Smooth muscle cell (in vitro differentiated cells): ENCODE results near the gene DPRX. TPM values are rescaled to one million over a fixed set of nuclear protein-coding genes. Genes with fewer than 3 reads are reported as not detected.

Source experiments
- DNase-seq: peaks from one replicate; lab custom pipeline; 2025; ENCODE audit not compliant: unreplicated experiment; lab: John Stamatoyannopoulos, UW
- H2AFZ ChIP-seq: fragments of 200-600 bp; sonication (generic); 2 replicates; pipeline ENCODE4 v1.6.0; 2016; ENCODE audit warnings: antibody characterized with exemption, low read depth, mild to moderate bottlenecking
- H3F3A ChIP-seq: fragments of 200-600 bp; sonication (generic); 2 replicates; pipeline ENCODE4 v1.6.0; 2017; ENCODE audit warnings: antibody characterized with exemption, low read depth
- H3K27ac ChIP-seq: fragments of 200-600 bp; sonication (generic); 2 replicates; pipeline ENCODE4 v1.5.1; 2016; ENCODE audit warnings: low read depth, mild to moderate bottlenecking
- H3K27me3 ChIP-seq: fragments of 200-600 bp; sonication (generic); 2 replicates; pipeline ENCODE4 v1.6.1; 2016; ENCODE audit warnings: low read depth, mild to moderate bottlenecking
- H3K36me3 ChIP-seq: fragments of 200-600 bp; sonication (generic); 2 replicates; pipeline ENCODE4 v1.5.1; 2016; ENCODE audit warnings: low read depth
- H3K4me1 ChIP-seq: fragments of 200-600 bp; sonication (generic); 2 replicates; pipeline ENCODE4 v1.5.1; 2016; ENCODE audit warnings: low read depth
- H3K4me2 ChIP-seq: fragments of 200-600 bp; sonication (generic); 2 replicates; pipeline ENCODE4 v1.6.0; 2016; ENCODE audit warnings: mild to moderate bottlenecking
- H3K4me3 ChIP-seq: fragments of 200-600 bp; sonication (generic); 2 replicates; pipeline ENCODE4 v1.5.1; 2016; ENCODE audit warnings: mild to moderate bottlenecking
- H3K79me2 ChIP-seq: fragments of 200-600 bp; sonication (generic); 2 replicates; pipeline ENCODE4 v1.6.0; 2016; ENCODE audit warnings: low read depth, mild to moderate bottlenecking
- H3K9ac ChIP-seq: fragments of 200-600 bp; sonication (generic); 2 replicates; pipeline ENCODE4 v1.6.0; 2016; ENCODE audit warnings: low read depth
- H3K9me3 ChIP-seq: fragments of 200-600 bp; sonication (generic); replicated peaks from 2 replicates; pipeline ENCODE4 v1.5.1; 2016; ENCODE audit warnings: low read depth
- H4K20me1 ChIP-seq: fragments of 200-600 bp; sonication (generic); 2 replicates; pipeline ENCODE4 v1.6.0; 2016; ENCODE audit warnings: low read depth
- CTCF ChIP-seq: fragments of 200-600 bp; sonication (generic); IDR thresholded peaks from 2 replicates; pipeline ENCODE4 v1.5.1; 2017; ENCODE audit warnings: borderline replicate concordance, mild to moderate bottlenecking, antibody characterized with exemption; ENCODE audit not compliant: insufficient read depth, poor library complexity, severe bottlenecking
- WGBS: methylation state at CpG from one replicate; pipeline ENCODE4 v1.1.7; 2016; ENCODE audit warnings: low lambda C conversion rate; 5-methylcytosine and 5-hydroxymethylcytosine counted together
- polyA plus RNA-seq: library from polyadenylated mRNA; unstranded; fragments of >200 nt; fragmentation: Nextera tagmentation; extraction: Ambion mirVana; gene quantifications from 2 replicates; pipeline ENCODE4 v1.2.1, GENCODE V29; 2016
- total RNA-seq: library from RNA; depleted of rRNA; stranded (reverse); fragments of >200 nt; gene quantifications from 2 replicates; pipeline ENCODE4 v1.2.3, GENCODE V29; 2014

The DPRX gene
- total and polyA plus RNA-seq, 2 experiments from 2014 or later: not detected

- Histone ChIP-seq H3K9me3 (peaks cover 5% of the 10 kb centered on the region), H3K4me1 (no peaks in the 10 kb centered on the region), H3K79me2 (no peaks in the 10 kb centered on the region), H3F3A (no peaks in the 10 kb centered on the region), H4K20me1 (no peaks in the 10 kb centered on the region), H3K27ac (no peak overlapping the region), H3K27me3 (no peaks in the 10 kb centered on the region), H3K36me3 (no peaks in the 10 kb centered on the region), H3K4me2 (no peak overlapping the region), H2AFZ (no peak overlapping the region), H3K9ac (no peak overlapping the region), H3K4me3 (no peak overlapping the region)
- TF ChIP-seq CTCF: no peak
- no peak for DNase-seq
- 88% methylated on average over 8 of the region's 8 CpGs for WGBS
These were observed 23.4 kb downstream of the DPRX start for GRCh38 chr19:53655042-53655665.

DNA sequence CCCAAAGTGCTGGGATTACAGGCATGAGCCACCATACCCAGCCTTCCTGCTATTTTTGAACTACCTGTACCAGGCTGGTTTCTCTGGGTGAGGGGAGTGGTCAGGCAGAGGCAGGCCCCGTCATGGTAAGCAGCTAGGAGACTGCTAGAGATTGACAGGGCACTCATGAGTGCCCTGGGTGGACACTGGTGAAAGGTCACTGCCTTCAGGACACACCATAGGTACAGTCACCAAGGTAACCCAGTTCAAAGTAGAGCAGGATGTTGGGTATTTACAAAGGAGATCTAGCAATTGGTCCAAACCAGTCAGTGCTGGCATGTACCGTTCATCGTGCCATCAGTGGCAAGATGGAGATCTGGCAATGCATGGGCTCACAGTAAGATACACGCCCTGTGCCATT is 25.5 kb downstream of the DPRX start:
- TF ChIP-seq CTCF: no peak

GRCh38 chr19:53657778-53658177 is 26.0 kb downstream of the DPRX start:
- no peaks in the 10 kb centered on the region for H3F3A ChIP-seq
- no peaks in the 10 kb centered on the region for H3K27me3 ChIP-seq
- TF ChIP-seq CTCF: no peak
- H3K36me3 ChIP-seq: no peaks in the 10 kb centered on the region
- no peaks in the 10 kb centered on the region for H4K20me1 ChIP-seq
- H3K27ac ChIP-seq: no peak overlapping the region
- no peaks in the 10 kb centered on the region for H3K79me2 ChIP-seq
- H3K4me2 ChIP-seq: no peak overlapping the region
- peaks cover 11% of the 10 kb centered on the region for H3K4me1 ChIP-seq
- DNase-seq: no peak
- WGBS: 89% methylated on average over 7 of the region's 7 CpGs
- no peak overlapping the region for H3K9ac ChIP-seq
- peaks cover 5% of the 10 kb centered on the region for H3K9me3 ChIP-seq
- no peak overlapping the region for H3K4me3 ChIP-seq
- no peak overlapping the region for H2AFZ ChIP-seq

More for the DNA sequence above, 25.5 kb downstream of the DPRX start:
- H3K79me2 ChIP-seq: no peaks in the 10 kb centered on the region
- H3K27me3 ChIP-seq: no peaks in the 10 kb centered on the region
- H3K36me3 ChIP-seq: no peaks in the 10 kb centered on the region
- no peak overlapping the region for H2AFZ ChIP-seq
- DNase-seq: no peak
- H3K4me1 ChIP-seq: peaks cover 11% of the 10 kb centered on the region
- H3K27ac ChIP-seq: no peak overlapping the region
- H3K4me2 ChIP-seq: no peak overlapping the region
- no peak overlapping the region for H3K9ac ChIP-seq
- no peaks in the 10 kb centered on the region for H3F3A ChIP-seq
- H4K20me1 ChIP-seq: no peaks in the 10 kb centered on the region
- H3K4me3 ChIP-seq: no peak overlapping the region
- WGBS: 85% methylated on average over 4 of the region's 4 CpGs
- peaks cover 5% of the 10 kb centered on the region for H3K9me3 ChIP-seq

- Histone ChIP-seq H3K36me3 (no peaks in the 10 kb centered on the region), H4K20me1 (no peaks in the 10 kb centered on the region), H3K4me1 (peaks cover 11% of the 10 kb centered on the region), H3K27me3 (no peaks in the 10 kb centered on the region), H3F3A (no peaks in the 10 kb centered on the region), H3K27ac (no peak overlapping the region), H3K9ac (no peak overlapping the region), H2AFZ (peak overlapping the region; percentile 40), H3K9me3 (peaks cover 5% of the 10 kb centered on the region), H3K79me2 (no peaks in the 10 kb centered on the region), H3K4me2 (peak overlapping the region; percentile 62), H3K4me3 (no peak overlapping the region)
- WGBS: 18% methylated on average over 6 of the region's 6 CpGs
- TF ChIP-seq CTCF: peak; percentile 58
- DNase-seq: no peak
These were observed 27.5 kb downstream of the DPRX start for GRCh38 chr19:53659292-53659691.
